Endodermal cell (in vitro differentiated cells): ENCODE data around the gene USP49. TPM values are rescaled to one million over a fixed set of nuclear protein-coding genes. Genes with fewer than 3 reads are reported as not detected.

Source experiments
- DNase-seq: peaks from one replicate; pipeline ENCODE4 v3.0.0-alpha.2; 2017
- H3K27ac ChIP-seq: 2 replicates; pipeline ENCODE4 v1.5.1; 2013; ENCODE audit warnings: mild to moderate bottlenecking, low read depth, low read length, moderate library complexity
- H3K27me3 ChIP-seq: 2 replicates; pipeline ENCODE4 v1.6.1; 2013; ENCODE audit warnings: mild to moderate bottlenecking, low read length, moderate library complexity; ENCODE audit not compliant: insufficient read depth, control insufficient read depth, poor library complexity, severe bottlenecking
- H3K36me3 ChIP-seq: 2 replicates; pipeline ENCODE4 v1.7.0; 2013; ENCODE audit warnings: mild to moderate bottlenecking, low read length, moderate library complexity; ENCODE audit not compliant: control insufficient read depth, insufficient read depth
- H3K4me1 ChIP-seq: one replicate; pipeline ENCODE4 v1.7.0; 2013; ENCODE audit warnings: low read length; ENCODE audit not compliant: control insufficient read depth, insufficient read depth
- H3K4me3 ChIP-seq: 2 replicates; pipeline ENCODE4 v1.5.1; 2013; ENCODE audit warnings: mild to moderate bottlenecking, low read length, moderate library complexity
- H3K9ac ChIP-seq: 2 replicates; pipeline ENCODE4 v1.6.1; 2013; ENCODE audit warnings: mild to moderate bottlenecking, low read length, moderate library complexity; ENCODE audit not compliant: poor library complexity, severe bottlenecking; ENCODE audit errors: extremely low read depth
- H3K9me3 ChIP-seq: 2 replicates; pipeline ENCODE4 v1.6.1; 2013; ENCODE audit warnings: mild to moderate bottlenecking, low read length, moderate library complexity; ENCODE audit not compliant: control insufficient read depth
- H3K27ac Mint-ChIP-seq: 2 replicates; pipeline ENCODE4 v1.8.0; 2020; ENCODE audit warnings: mixed read lengths
- H3K27me3 Mint-ChIP-seq: 2 replicates; pipeline ENCODE4 v1.8.0; 2021; ENCODE audit warnings: mild to moderate bottlenecking, mixed read lengths; ENCODE audit not compliant: insufficient read depth
- H3K36me3 Mint-ChIP-seq: 2 replicates; pipeline ENCODE4 v1.8.0; 2020; ENCODE audit warnings: low read depth, mixed read lengths
- H3K4me1 Mint-ChIP-seq: 2 replicates; pipeline ENCODE4 v1.8.0; 2020; ENCODE audit warnings: mixed read lengths
- H3K4me3 Mint-ChIP-seq: 2 replicates; pipeline ENCODE4 v1.8.0; 2020; ENCODE audit warnings: mild to moderate bottlenecking, moderate library complexity, mixed read lengths
- H3K9me3 Mint-ChIP-seq: 2 replicates; pipeline ENCODE4 v1.8.0; 2020; ENCODE audit warnings: mild to moderate bottlenecking, mixed read lengths
- CTCF ChIP-seq: fragments of 200-600 bp; sonication (generic); conservative IDR thresholded peaks from 2 replicates; pipeline ENCODE4 v1.5.0; 2021; ENCODE audit warnings: antibody characterized with exemption, mild to moderate bottlenecking
- WGBS, 2 experiments: methylation state at CpG; one replicate each; pipeline versions ENCODE4 v1.1.5 to v1.1.7; 2013; ENCODE audit warnings: missing lambda C conversion rate in 2 of 2, mixed read lengths in 1 of 2; ENCODE audit not compliant: insufficient coverage in 1 of 2, insufficient read length in 1 of 2; 5-methylcytosine and 5-hydroxymethylcytosine counted together
- total RNA-seq, 2 donors: library from RNA; stranded (reverse); fragmentation: NEBNext Ultra II Directional in 1 of 2; extraction: Animal tissue kit (Norgen Biotek cat#: 25700) in 1 of 2; gene quantifications; 2 replicates in 1 of 2; 3 replicates in 1 of 2; pipeline ENCODE4 v1.2.1, GENCODE V29; 2021

Gene USP49
- total RNA-seq, 2 donors from 2014 or later, result 14.0 to 18.9 TPM

DNA sequence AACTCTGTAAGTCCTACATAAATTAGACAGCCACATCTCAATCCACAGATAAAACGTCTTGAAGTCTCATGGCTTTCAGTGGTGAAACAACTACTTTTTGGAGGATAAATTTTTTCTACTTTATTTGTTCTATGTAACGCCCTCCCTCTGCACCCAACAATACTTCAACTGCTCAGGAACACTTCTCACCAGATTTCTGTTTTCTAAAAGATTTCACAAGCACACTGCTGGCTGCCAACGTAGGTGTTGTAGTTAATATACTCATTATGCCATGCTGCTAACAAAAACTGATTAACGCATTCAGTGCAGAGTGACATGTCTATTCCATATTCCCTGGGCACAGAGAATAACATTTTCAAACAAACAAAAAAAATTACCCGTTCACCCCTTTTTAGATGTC is 10.2 kb downstream of the USP49 start:
- WGBS, 2 experiments, result 88 to 92% methylated on average over 2 to 5 of the region's 5 CpGs
- no peak for DNase-seq
- Histone ChIP-seq H3K4me3 (no peak overlapping the region), H3K9ac (no peak overlapping the region), H3K4me1 (no peaks in the 10 kb centered on the region), H3K27me3 (no peaks in the 10 kb centered on the region), H3K36me3 (peaks cover 9% of the 10 kb centered on the region), H3K27ac (no peak overlapping the region), H3K9me3 (no peaks in the 10 kb centered on the region)
- no peak overlapping the region for H3K27ac Mint-ChIP-seq
- H3K36me3 Mint-ChIP-seq, result peaks cover 3% of the 10 kb centered on the region
- peaks cover 12% of the 10 kb centered on the region for H3K4me1 Mint-ChIP-seq
- no peak for TF ChIP-seq CTCF
- H3K4me3 Mint-ChIP-seq, result no peak overlapping the region
- no peaks in the 10 kb centered on the region for H3K27me3 Mint-ChIP-seq
- H3K9me3 Mint-ChIP-seq, result no peaks in the 10 kb centered on the region

DNA sequence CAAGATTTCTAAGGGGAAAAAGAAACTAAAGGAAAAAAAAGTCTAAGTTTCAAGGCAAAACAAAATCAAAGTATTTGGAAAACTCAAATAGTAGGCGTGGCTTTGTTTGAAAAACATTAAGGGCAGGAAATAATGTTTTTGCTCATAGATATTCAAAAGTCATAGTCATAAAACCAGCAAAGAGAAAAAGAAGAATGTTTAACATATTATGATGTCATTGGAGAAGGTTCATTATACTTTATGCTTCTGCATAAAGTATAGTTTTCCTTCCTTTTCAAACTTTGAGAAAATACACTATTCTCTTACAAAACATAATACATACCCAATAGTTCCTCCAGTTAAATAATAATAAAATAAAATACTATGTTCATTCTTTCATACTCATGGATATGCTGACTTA is 13.7 kb downstream of the USP49 start:
- no peaks in the 10 kb centered on the region for H3K27me3 Mint-ChIP-seq
- no peak overlapping the region for H3K4me3 ChIP-seq

DNA sequence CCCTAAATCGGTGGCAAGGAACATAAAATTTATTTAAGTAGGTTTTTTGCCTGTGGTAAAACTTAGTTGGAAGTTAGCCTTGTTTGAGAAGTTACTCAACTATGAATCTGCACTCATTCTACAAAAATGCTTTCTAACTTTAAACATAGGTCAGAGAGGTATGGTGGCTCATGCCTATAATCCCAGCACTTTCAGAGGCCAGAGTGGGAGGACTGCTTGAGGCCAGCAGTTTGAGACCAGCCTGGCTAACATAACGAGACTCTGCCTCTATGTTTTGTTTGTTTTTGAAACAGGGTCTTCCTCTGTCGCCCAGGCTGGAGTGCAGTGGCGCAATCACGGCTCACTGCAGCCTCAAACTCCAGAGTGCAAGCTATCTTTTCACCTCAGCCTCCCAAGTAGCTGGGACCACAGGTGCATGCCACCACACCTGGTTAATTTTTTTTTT is 16.2 kb downstream of the USP49 start:
- H3K4me1 ChIP-seq, result no peaks in the 10 kb centered on the region
- no peak overlapping the region for H3K27ac ChIP-seq
- H3K27me3 ChIP-seq, result no peaks in the 10 kb centered on the region
- DNase-seq, result no peak
- H3K4me3 ChIP-seq, result no peak overlapping the region
- no peak overlapping the region for H3K4me3 Mint-ChIP-seq
- H3K9me3 Mint-ChIP-seq, result no peaks in the 10 kb centered on the region
- TF ChIP-seq CTCF, result no peak
- H3K36me3 ChIP-seq, result no peaks in the 10 kb centered on the region
- H3K9ac ChIP-seq, result no peak overlapping the region
- no peaks in the 10 kb centered on the region for H3K9me3 ChIP-seq
- H3K36me3 Mint-ChIP-seq, result peaks cover 3% of the 10 kb centered on the region
- H3K27me3 Mint-ChIP-seq, result no peaks in the 10 kb centered on the region
- no peak overlapping the region for H3K27ac Mint-ChIP-seq
- 87 to 97% methylated on average over 5 of the region's 5 CpGs for WGBS, 2 experiments
- no peaks in the 10 kb centered on the region for H3K4me1 Mint-ChIP-seq

More for the DNA sequence above, 13.7 kb downstream of the USP49 start:
- no peaks in the 10 kb centered on the region for H3K27me3 ChIP-seq
- Mint-ChIP-seq H3K4me1 (no peaks in the 10 kb centered on the region), H3K4me3 (no peak overlapping the region), H3K36me3 (peaks cover 6% of the 10 kb centered on the region), H3K9me3 (no peaks in the 10 kb centered on the region), H3K27ac (no peak overlapping the region)
- no peak for DNase-seq
- TF ChIP-seq CTCF, result no peak
- no peak overlapping the region for H3K9ac ChIP-seq
- no peaks in the 10 kb centered on the region for H3K4me1 ChIP-seq
- H3K27ac ChIP-seq, result no peak overlapping the region
- H3K36me3 ChIP-seq, result peaks cover 9% of the 10 kb centered on the region
- H3K9me3 ChIP-seq, result no peaks in the 10 kb centered on the region
- WGBS, 2 experiments, result 88 to 94% methylated on average over 1 of the region's 1 CpG
